SIG-M5 treated with dmso at 0.1 percent for 504 hours (cell line): Measurements from ENCODE around the gene PCDH1.

Source experiments
- DNase-seq: peaks from one replicate; lab custom pipeline; 2025; ENCODE audit not compliant: unreplicated experiment; lab: John Stamatoyannopoulos, UW

The PCDH1 gene

GRCh38 chr5:141875022-141875740 lies 3.0 kb downstream of the PCDH1 start:
- no peak for DNase-seq

GRCh38 chr5:141874262-141874964 lies 3.8 kb downstream of the PCDH1 start:
- DNase-seq, result no peak

GRCh38 chr5:141873933-141874261 lies 4.3 kb downstream of the PCDH1 start:
- no peak for DNase-seq

GRCh38 chr5:141872496-141873356 lies 5.5 kb downstream of the PCDH1 start:
- no peak for DNase-seq

- no peak for DNase-seq
Observed at GRCh38 chr5:141871870-141872269, 6.3 kb downstream of the PCDH1 start.

- DNase-seq, result no peak
Observed at GRCh38 chr5:141870871-141871270, 7.3 kb downstream of the PCDH1 start.

- no peak for DNase-seq
Observed at GRCh38 chr5:141870228-141870627, 8.0 kb downstream of the PCDH1 start.

GRCh38 chr5:141869514-141869913 lies 8.7 kb downstream of the PCDH1 start:
- DNase-seq, result no peak

GRCh38 chr5:141869040-141869439 lies 9.2 kb downstream of the PCDH1 start:
- DNase-seq, result no peak

- no peak for DNase-seq
Observed at GRCh38 chr5:141868541-141868940, 9.7 kb downstream of the PCDH1 start.

- DNase-seq, result no peak
Observed at GRCh38 chr5:141867651-141868050, 10.6 kb downstream of the PCDH1 start.

GRCh38 chr5:141867139-141867538 lies 11.1 kb downstream of the PCDH1 start:
- DNase-seq, result no peak

GRCh38 chr5:141866096-141866495 lies 12.1 kb downstream of the PCDH1 start:
- DNase-seq, result peak; percentile 49

- no peak for DNase-seq
Observed at GRCh38 chr5:141865406-141865805, 12.8 kb downstream of the PCDH1 start.

GRCh38 chr5:141864371-141865370 lies 13.5 kb downstream of the PCDH1 start:
- DNase-seq, result no peak

GRCh38 chr5:141863569-141864178 lies 14.5 kb downstream of the PCDH1 start:
- DNase-seq, result no peak

- DNase-seq, result no peak
Observed at GRCh38 chr5:141862936-141863543, 15.2 kb downstream of the PCDH1 start.

GRCh38 chr5:141861194-141861593 lies 17.0 kb downstream of the PCDH1 start:
- no peak for DNase-seq

- DNase-seq, result no peak
Observed at GRCh38 chr5:141858079-141858765, 20.0 kb downstream of the PCDH1 start.
